ENCODE measurements around the gene PEX16.
"Not testable (repeated sequence)": the region's sequence is repeated elsewhere in the genome, so short reads cannot be mapped to it uniquely, and the experiment has no call there.

The PEX16 gene

DNA sequence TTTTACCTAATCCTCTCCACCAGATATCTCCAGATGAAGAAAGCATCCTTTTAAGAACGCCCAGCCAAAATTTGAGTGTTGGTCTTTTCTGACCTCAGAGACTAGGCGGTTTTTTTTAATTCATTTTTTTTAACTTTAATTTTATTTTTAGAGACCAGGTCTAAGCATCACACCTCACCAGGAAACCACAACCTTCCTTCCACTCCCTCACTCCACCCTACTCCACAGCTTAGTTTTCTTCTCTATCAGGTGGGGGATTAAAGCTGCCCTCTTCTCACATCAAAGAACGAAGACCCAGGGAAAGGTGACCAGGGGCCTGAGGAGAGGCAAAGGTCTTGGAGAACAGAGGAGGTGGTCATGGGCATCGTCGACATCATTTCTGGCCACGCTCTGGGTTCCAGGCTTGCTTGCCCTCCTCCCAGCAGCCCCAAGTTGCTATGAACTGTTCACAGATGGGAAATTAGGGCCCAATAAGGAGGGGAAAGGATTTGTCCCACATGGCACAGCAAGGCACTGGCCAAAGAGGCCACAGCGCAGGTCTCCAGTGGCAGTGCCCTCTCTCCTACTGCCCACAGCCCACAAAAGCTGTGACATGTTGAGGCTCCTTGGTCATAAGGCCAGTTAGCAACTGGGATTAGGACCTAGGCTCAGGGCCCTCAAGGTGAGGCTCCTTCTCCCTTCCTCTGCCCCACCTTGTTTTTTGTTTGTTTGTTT lies 1.4 kb upstream of the PEX16 start:
- no peak for DNase-seq (ENCODE audit: extremely low read depth in 1 of 2, low read depth in 1 of 2)

DNA sequence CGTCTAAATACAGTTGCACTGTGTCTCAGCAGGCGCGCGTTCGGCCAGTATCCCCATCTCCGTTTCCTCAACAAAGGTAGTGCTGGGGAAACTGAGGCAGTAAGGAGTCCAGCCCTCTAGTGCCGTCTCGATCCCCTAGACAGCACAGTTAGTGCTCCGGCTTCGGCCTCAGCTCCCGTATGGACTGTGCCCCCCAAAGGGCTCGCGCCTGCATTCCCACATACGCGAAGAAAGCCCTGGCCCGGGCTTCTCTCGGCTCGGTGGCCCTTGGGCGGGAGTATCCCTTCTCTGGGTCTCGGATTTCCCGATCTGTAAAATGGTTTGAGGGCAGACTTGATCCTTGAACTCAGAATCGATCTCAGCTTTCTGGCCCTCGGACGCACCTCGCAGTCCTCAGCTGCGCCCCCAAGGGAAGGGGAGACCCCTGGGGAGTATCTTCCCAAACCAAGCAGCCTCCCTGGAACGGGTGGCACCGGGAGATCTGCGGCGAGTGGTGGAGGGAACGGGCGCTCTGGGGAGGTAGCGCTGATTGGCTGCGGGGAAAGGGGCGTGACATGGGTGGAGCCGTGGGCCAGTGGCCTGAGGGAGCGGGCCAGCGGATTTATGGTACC lies 759 bp upstream of the PEX16 start:
- peak; percentile 40 to 60 for DNase-seq (ENCODE audit: extremely low read depth in 1 of 2, low read depth in 1 of 2)

DNA sequence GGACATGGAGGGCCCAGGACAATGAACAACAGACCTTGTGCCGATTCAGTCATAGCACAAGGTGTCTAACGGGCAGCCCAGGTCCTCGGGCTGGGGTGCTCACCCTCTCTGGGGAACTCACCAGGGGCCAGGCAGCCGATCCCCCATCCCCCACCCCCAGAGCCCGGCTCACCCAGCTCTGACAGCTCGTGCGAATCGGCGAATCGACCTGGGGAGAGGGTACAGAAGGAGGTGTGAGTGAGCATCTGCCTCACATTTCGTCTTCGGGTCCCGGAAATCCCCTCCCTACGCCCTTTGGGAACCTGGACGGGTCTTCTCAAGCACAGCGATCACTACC lies 423 bp downstream of the PEX16 start:
- no peak for DNase-seq (ENCODE audit: extremely low read depth in 1 of 2, low read depth in 1 of 2)

DNA sequence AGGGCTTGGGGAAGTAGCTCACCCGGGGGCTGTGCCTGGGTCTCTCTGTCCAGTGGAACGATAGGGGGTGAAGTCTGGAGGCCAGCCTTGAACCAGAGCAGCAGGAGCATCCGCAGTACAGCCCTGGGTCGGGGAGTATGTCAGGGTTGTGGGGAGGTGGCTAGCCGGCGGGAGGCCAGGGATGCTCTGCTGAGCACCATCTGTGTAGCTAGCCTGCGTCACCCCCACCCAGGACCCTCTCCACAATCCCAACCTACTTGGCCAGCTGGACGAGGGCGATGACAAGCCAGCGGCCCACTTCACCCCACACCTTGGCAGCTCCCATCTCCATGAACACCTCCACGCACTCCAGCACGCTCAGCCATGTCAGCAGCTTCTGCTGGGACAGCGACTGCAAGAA lies 2.2 kb downstream of the PEX16 start:
- DNase-seq (ENCODE audit: extremely low read depth in 1 of 2, low read depth in 1 of 2): no peak

DNA sequence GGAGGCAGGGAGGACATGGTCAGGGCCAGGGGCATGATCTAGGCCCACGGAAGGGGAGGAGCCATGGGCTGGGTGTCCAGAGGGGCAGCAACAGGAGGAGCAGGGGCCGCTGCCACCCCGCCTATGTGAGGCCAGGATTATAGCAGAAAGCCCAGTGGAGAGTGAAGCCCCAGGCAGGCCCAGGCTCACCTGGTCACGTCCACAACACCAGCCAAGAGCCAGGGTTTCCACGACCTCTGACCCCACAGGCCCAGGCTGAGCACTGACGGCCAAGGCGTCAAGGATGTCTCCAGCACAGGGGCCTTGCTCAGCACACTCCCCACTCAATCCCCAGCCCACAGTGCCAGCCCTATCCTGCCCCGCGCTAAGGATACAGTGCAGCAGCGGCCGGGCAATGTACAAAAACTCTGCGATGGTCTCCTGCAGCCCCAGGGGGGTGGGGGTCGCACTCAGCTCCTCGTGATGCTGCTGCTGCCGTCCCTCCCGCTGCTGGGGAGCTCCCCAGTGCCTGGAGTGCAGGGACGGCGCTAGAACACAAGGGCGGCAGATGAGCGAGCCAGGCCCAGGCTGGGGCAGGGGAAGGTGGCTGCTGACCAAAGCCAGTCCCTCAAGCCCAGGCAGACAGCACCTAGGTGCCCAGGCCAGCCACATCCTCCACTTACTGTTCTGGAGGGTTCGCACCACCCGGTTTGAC lies 3.6 kb downstream of the PEX16 start:
- no peak for DNase-seq (ENCODE audit: extremely low read depth in 1 of 2, low read depth in 1 of 2)

DNA sequence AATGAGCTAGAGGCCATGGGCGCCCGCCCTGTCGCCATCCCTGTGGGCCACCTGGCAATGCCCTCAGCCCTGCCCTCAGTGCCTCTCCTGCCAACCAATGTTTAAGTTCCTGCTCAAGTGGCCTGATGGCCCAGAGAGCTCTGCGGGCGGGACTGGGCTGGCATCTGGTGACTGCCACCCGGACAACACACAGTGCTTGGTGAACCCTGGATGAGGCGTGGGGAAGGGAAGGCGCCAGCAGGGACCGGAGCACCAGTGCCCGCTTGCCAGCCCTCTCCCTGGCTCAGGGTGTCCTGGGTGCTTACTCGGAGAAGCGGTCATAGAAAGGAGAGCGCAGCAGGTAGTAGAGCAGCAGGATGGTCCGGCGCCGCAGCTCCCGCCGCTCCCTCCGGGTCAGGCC lies 4.2 kb downstream of the PEX16 start:
- DNase-seq (ENCODE audit: extremely low read depth in 1 of 2, low read depth in 1 of 2): no peak

GRCh38 chr11:45910623-45911022 lies 7.1 kb downstream of the PEX16 start:
- no peak for DNase-seq (ENCODE audit: extremely low read depth in 1 of 2, low read depth in 1 of 2)

DNA sequence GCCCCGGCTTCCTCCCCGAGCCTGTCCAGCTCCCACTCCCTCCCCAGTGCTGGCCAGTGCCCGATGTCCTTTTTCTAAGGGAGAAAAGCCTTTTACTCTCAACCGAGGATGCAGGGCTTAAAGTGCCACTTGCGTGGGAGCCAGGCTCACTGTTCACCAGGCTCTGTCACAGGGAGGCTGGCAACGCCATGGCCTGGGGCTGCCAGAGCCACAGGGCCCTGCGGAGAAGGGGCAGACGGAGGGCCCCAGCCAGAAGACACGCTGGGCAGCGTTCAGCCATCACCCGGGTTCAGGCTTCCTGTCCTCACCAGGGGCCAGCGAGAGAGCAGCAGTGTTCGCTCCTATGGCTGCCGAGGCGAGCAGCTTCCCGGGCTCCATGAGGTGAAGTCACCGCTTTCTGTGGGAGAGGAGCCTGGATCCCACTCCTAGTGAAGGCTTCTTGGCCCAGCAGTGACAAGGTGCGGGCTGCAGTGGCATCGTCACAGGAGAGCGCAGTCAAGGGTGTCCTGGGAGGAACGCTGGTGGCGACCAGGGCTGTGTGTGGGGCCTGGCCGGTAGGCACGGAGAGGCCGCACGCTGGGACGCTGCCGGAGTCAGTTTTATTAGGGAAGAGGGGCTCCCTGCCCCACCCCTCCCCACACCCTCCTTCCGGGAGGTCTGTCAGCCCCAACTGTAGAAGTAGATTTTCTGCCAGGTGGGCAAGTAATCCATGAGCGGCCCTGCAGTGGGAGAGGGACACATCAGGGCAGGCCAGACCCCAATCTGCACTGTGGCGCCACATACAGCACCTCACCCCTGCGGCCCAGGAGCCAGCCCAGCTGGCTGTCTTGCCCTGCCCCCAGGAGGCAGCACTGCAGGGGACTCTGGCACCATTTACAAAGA lies 7.8 kb downstream of the PEX16 start:
- no peak for DNase-seq (ENCODE audit: extremely low read depth in 1 of 2, low read depth in 1 of 2)

GRCh38 chr11:45907911-45908370 lies 9.7 kb downstream of the PEX16 start:
- no peak for DNase-seq (ENCODE audit: extremely low read depth in 1 of 2, low read depth in 1 of 2)

DNA sequence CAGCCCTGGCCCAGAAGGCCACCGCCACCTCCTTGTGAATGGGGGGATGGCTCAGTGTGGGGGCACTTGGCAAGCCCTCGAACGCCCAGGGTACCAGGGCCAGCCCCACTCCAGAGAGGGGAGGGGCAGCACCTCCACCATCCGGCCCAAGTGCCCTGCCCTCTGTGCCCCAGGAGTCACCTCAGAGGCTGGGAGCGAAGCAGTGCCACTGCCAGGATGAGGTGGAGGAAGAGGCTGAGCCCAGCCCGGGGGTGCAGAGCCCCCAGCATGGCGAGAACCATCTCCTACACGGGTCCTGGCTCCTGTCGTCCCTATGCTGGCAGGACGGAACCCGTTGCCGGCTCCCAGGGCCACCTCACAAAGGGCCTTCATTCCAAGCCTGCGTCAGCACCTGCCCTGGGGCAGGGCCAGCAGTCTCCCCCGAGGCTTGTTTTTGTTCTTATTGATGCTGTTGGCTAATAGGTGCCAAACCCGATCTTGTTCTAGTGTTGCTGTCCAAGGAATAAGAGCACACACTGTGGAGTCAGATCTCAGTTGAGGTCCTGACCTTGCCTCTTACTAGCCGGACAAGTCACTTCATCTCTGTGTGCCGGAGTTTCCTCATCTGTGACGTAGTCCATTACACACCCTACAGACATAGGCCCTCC lies 10.6 kb downstream of the PEX16 start, which contains the start of gene FREY1:
FREY1 (minus strand) TSS at position 307 of the 647 bp plus-strand sequence; CDS start at position 281, 26 bp downstream.
- DNase-seq (ENCODE audit: extremely low read depth in 1 of 2, low read depth in 1 of 2): no peak

GRCh38 chr11:45906096-45906682 lies 11.5 kb downstream of the PEX16 start:
- no peak for DNase-seq (ENCODE audit: extremely low read depth in 1 of 2, low read depth in 1 of 2)

DNA sequence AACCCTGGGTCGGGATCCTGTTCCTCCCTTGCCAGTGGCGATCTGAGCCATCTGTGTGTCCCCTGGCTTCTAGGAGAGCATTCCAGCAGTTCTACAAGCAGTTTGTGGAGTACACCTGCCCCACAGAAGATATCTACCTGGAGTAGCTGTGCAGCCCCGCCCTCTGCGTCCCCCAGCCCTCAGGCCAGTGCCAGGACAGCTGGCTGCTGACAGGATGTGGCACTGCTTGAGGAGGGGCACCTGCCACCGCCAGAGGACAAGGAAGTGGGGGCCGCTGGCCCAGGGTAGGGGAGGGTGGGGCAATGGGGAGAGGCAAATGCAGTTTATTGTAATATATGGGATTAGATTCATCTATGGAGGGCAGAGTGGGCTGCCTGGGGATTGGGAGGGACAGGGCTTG lies 12.1 kb downstream of the PEX16 start:
- not testable (repeated sequence) for DNase-seq (ENCODE audit: extremely low read depth in 1 of 2, low read depth in 1 of 2)

DNA sequence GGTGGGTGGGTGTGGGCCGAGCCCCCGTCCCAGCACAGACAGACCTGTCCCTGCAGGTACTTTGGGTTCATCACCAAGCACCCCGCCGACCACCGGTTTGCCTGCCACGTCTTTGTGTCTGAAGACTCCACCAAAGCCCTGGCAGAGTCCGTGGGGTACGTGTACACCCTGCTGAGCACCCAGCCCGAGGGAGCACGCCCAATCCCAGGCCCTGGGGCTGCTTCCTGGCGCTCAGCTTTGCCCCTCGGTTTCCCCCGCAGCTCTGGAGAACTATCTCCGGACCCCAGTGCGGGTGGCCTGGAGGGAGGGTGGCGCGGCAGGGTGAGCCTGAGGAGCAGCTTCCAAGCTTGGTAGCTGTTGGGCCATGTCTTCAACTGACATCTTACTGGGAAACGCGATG lies 12.6 kb downstream of the PEX16 start:
- DNase-seq (ENCODE audit: extremely low read depth in 1 of 2, low read depth in 1 of 2): no peak

DNA sequence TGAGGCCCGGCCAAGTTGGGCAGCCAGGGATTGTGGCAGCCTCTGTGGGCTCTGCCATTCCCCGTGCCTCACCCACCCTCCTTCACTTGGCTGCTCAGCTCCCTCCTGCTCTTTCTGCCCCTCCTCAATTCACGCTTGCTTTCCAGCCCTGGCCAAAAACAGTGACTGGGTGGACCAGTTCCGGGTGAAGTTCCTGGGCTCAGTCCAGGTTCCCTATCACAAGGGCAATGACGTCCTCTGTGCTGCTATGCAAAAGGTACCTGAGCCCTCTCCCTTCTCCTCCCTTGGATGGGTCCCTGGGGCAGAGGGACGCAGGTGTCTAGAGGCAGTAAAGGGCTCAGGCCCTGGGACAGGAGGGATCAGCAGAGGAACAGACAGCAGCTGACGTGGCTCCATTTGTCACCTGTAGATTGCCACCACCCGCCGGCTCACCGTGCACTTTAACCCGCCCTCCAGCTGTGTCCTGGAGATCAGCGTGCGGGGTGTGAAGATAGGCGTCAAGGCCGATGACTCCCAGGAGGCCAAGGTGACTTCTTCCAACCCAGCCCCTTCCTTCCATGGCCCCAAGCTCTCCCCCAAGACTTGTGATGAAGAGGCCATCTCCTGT lies 13.3 kb downstream of the PEX16 start:
- DNase-seq (ENCODE audit: extremely low read depth in 1 of 2, low read depth in 1 of 2): no peak

DNA sequence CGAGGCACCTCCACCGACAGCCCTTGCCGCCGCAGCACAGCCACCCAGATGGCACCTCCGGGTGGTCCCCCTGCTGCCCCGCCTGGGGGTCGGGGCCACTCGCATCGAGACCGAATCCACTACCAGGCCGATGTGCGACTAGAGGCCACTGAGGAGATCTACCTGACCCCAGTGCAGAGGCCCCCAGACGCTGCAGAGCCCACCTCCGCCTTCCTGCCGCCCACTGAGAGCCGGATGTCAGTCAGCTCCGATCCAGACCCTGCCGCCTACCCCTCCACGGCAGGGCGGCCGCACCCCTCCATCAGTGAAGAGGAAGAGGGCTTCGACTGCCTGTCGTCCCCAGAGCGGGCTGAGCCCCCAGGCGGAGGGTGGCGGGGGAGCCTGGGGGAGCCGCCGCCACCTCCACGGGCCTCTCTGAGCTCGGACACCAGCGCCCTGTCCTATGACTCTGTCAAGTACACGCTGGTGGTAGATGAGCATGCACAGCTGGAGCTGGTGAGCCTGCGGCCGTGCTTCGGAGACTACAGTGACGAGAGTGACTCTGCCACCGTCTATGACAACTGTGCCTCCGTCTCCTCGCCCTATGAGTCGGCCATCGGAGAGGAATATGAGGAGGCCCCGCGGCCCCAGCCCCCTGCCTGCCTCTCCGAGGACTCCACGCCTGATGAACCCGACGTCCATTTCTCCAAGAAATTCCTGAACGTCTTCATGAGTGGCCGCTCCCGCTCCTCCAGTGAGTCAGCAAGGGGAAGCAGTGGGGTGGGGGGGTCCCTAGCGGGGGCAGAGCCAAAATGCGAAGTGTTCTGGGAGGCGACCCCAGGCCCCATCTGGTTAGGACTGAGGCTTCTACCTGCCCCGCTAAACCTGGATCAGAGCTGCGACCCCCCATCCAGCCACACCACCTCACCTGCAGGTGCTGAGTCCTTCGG lies 15.0 kb downstream of the PEX16 start:
- no peak for DNase-seq (ENCODE audit: extremely low read depth in 1 of 2, low read depth in 1 of 2)

GRCh38 chr11:45901626-45902025 lies 16.1 kb downstream of the PEX16 start:
- no peak for DNase-seq (ENCODE audit: extremely low read depth in 1 of 2, low read depth in 1 of 2)

GRCh38 chr11:45900916-45901617 lies 16.6 kb downstream of the PEX16 start:
- DNase-seq (ENCODE audit: extremely low read depth in 1 of 2, low read depth in 1 of 2): no peak

DNA sequence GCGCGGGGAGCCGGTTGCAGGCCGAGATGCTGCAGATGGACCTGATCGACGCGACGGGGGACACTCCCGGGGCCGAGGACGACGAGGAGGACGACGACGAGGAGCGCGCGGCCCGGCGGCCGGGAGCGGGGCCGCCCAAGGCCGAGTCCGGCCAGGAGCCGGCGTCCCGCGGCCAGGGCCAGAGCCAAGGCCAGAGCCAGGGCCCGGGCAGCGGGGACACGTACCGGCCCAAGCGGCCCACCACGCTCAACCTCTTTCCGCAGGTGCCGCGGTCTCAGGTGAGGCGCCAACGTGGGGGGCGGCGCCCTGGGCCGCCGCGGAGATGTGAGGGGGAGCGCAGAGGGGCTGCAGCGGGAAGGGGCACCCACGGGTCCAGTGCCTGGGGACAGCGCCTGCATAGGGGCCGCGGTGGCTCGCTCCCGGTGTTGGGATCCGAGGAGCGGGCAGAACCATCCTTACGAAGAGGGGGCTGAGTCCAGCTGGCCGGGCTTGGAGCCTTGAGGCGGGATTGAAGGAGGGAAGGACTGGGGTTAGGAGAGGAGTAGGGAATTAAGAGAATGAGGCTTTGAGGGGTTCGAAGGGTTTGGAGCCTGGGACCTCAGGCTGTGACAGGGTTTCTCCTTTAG lies 17.4 kb downstream of the PEX16 start:
- DNase-seq (ENCODE audit: extremely low read depth in 1 of 2, low read depth in 1 of 2): not testable (repeated sequence)

Measured in stimulated activated CD8-positive, alpha-beta memory T cell treated with anti-CD3 and anti-CD28 coated beads, Interleukin-7, amount 100 ng/mL, for 48 hours (primary cell).